MCF 10A (cell line): ENCODE measurements around the gene SLC10A7. TPM values are rescaled to one million over a fixed set of nuclear protein-coding genes. Genes with fewer than 3 reads are reported as not detected.

Experiments used
- BruUV-seq: library from RNA; stranded (reverse); fragments of 400-500 nt; replicated peaks from 2 replicates; lab custom pipeline; 2021; lab: Mats Ljungman, UMichigan
- CTCF ChIA-PET: fragments of 300-600 bp; sonication (Branson Sonifier 250); formaldehyde crosslinking; extraction: SDS; loops from one replicate; lab custom pipeline; 2021; ENCODE audit warnings: antibody characterized with exemption, inconsistent platforms; lab: Yijun Ruan, JAX
- POLR2A ChIA-PET: fragments of 300-600, 350-650 bp; sonication (Branson Sonifier 250); formaldehyde crosslinking; extraction: SDS; loops from one replicate; lab custom pipeline; 2020; ENCODE audit warnings: antibody characterized with exemption, inconsistent platforms; lab: Yijun Ruan, JAX
- DNase-seq: peaks from one replicate; pipeline ENCODE4 v3.0.0-alpha.2; 2018; ENCODE audit not compliant: unreplicated experiment
- H3K27ac Mint-ChIP-seq: one replicate; pipeline ENCODE4 v1.8.0; 2022; ENCODE audit warnings: mild to moderate bottlenecking, low read depth, mixed read lengths; ENCODE audit not compliant: unreplicated experiment
- H3K27me3 Mint-ChIP-seq: one replicate; pipeline ENCODE4 v1.8.0; 2022; ENCODE audit warnings: mixed read lengths; ENCODE audit not compliant: insufficient read depth, unreplicated experiment
- H3K36me3 Mint-ChIP-seq: one replicate; pipeline ENCODE4 v1.8.0; 2022; ENCODE audit warnings: mild to moderate bottlenecking, moderate library complexity, mixed read lengths; ENCODE audit not compliant: insufficient read depth, unreplicated experiment
- H3K4me1 Mint-ChIP-seq: one replicate; pipeline ENCODE4 v1.8.0; 2022; ENCODE audit warnings: mixed read lengths; ENCODE audit not compliant: insufficient read depth, unreplicated experiment
- H3K4me3 Mint-ChIP-seq: one replicate; pipeline ENCODE4 v1.8.0; 2022; ENCODE audit warnings: mild to moderate bottlenecking, moderate library complexity, mixed read lengths; ENCODE audit not compliant: unreplicated experiment
- H3K9me3 Mint-ChIP-seq: one replicate; pipeline ENCODE4 v1.8.0; 2022; ENCODE audit warnings: mixed read lengths; ENCODE audit not compliant: unreplicated experiment
- intact Hi-C: fragments of 100-400 bp; cut with micrococcal nuclease; formaldehyde crosslinking; loops from 2 replicates; pipeline ENCODE4 v1.14.1; 2022
- total RNA-seq: library from RNA; stranded (reverse); gene quantifications from 2 replicates; pipeline ENCODE4 v1.2.3, GENCODE V29; 2022
- TF ChIP-seq, protein P1 (sequence below): fragments of 200-600 bp; IDR thresholded peaks from one replicate; pipeline ENCODE4 v1.8.0; 2022; ENCODE audit warnings: antibody characterized with exemption, mild to moderate bottlenecking; ENCODE audit not compliant: unreplicated experiment

Gene SLC10A7
- total RNA-seq, 1 experiment from 2014 or later, result 23.0 TPM

- Mint-ChIP-seq H3K36me3 (no peaks in the 10 kb centered on the region), H3K27me3 (no peaks in the 10 kb centered on the region), H3K27ac (no peak overlapping the region), H3K4me1 (no peaks in the 10 kb centered on the region), H3K4me3 (no peak overlapping the region), H3K9me3 (no peaks in the 10 kb centered on the region)
- BruUV-seq, result no TSS peak
- TF ChIP-seq, protein P1, sequence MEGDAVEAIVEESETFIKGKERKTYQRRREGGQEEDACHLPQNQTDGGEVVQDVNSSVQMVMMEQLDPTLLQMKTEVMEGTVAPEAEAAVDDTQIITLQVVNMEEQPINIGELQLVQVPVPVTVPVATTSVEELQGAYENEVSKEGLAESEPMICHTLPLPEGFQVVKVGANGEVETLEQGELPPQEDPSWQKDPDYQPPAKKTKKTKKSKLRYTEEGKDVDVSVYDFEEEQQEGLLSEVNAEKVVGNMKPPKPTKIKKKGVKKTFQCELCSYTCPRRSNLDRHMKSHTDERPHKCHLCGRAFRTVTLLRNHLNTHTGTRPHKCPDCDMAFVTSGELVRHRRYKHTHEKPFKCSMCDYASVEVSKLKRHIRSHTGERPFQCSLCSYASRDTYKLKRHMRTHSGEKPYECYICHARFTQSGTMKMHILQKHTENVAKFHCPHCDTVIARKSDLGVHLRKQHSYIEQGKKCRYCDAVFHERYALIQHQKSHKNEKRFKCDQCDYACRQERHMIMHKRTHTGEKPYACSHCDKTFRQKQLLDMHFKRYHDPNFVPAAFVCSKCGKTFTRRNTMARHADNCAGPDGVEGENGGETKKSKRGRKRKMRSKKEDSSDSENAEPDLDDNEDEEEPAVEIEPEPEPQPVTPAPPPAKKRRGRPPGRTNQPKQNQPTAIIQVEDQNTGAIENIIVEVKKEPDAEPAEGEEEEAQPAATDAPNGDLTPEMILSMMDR, result no peak
- CTCF ChIA-PET, result interaction anchor here (0.6 kb wide), 1 partner anchor 596 kb away, joined by 6 read pairs; no protein-coding TSS in a partner anchor
- POLR2A ChIA-PET, result interaction anchor here (0.8 kb wide), 1 partner anchor 381 kb away, joined by 5 read pairs; no protein-coding TSS in a partner anchor
- intact Hi-C loops, result no loop called here
- DNase-seq, result no peak
These were observed 28.4 kb upstream of the SLC10A7 start for GRCh38 chr4:146550161-146550560.

DNA sequence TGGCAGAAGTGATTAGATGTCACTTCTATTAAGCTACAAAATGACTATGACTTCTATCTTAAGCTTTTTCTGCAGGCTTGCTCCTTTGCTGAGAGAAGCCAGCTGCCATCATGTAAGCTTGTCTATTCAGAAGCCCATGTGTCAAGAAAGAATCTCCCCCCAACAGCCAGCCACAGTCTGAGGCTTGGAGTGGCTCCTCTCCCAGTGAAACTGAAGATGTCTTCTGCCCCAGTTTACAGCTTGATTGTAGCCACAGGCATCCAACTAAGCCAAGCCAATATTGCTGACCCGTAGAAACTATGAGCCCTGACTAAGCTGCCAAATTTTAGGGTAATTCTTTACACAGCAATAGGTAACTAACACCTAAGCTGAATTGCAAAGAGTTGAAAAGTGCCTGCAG, 26.7 kb upstream of the SLC10A7 start:
- no peaks in the 10 kb centered on the region for H3K9me3 Mint-ChIP-seq
- intact Hi-C loops, result no loop called here
- ChIA-PET CTCF (interaction anchor here (0.8 to 0.9 kb wide), 2 partner anchors 153 to 347 kb away, joined by 3 read pairs; no protein-coding TSS in a partner anchor), POLR2A (no interaction called here)
- no peak overlapping the region for H3K27ac Mint-ChIP-seq
- H3K4me1 Mint-ChIP-seq, result no peaks in the 10 kb centered on the region
- TF ChIP-seq, protein P1, result no peak
- peaks cover 13% of the 10 kb centered on the region for H3K27me3 Mint-ChIP-seq
- no TSS peak for BruUV-seq
- H3K36me3 Mint-ChIP-seq, result no peaks in the 10 kb centered on the region
- H3K4me3 Mint-ChIP-seq, result no peak overlapping the region
- no peak for DNase-seq

- Mint-ChIP-seq H3K36me3 (peaks cover 6% of the 10 kb centered on the region), H3K4me3 (no peak overlapping the region), H3K9me3 (peaks cover 7% of the 10 kb centered on the region), H3K27ac (no peak overlapping the region), H3K4me1 (no peaks in the 10 kb centered on the region), H3K27me3 (peaks cover 13% of the 10 kb centered on the region)
- BruUV-seq, result no TSS peak
- TF ChIP-seq, protein P1, result peak; percentile 28
- intact Hi-C loops, result loop anchor here (1.0 kb wide), 1 partner anchor 370 kb away; no protein-coding TSS in a partner anchor
- peak; percentile 62 for DNase-seq
- CTCF ChIA-PET, result interaction anchor here (0.6 to 2.0 kb wide), 8 partner anchors 9 to 1815 kb away, joined by 3 to 5 read pairs (median 4); no protein-coding TSS in a partner anchor
- POLR2A ChIA-PET, result interaction anchor here (0.6 to 0.7 kb wide), 2 partner anchors 40 to 103 kb away, joined by 3 read pairs; no protein-coding TSS in a partner anchor
These were observed 23.4 kb upstream of the SLC10A7 start for GRCh38 chr4:146545102-146545501.

DNA sequence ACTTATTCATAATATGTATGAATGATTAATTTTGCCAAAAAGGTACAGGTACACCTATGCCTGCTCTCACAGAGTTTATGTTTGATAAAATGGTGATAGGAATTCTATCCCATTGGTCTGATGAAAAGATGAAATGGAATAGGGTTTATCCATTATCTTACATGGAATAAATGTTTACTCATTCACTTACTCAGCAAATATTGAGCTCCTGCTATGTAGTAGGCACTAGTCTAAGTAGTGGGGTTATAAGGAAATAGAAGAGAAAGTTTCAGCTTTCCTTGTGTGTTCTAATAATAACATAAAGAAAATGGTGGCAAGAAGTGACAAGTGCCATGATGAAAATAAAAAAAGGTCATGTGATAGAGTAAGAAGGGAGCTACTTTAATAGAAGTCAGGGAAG, 12.4 kb upstream of the SLC10A7 start:
- Mint-ChIP-seq H3K36me3 (no peaks in the 10 kb centered on the region), H3K27ac (no peak overlapping the region), H3K27me3 (no peaks in the 10 kb centered on the region), H3K9me3 (no peaks in the 10 kb centered on the region), H3K4me1 (no peaks in the 10 kb centered on the region), H3K4me3 (no peak overlapping the region)
- BruUV-seq, result no TSS peak
- POLR2A ChIA-PET, result no interaction called here
- CTCF ChIA-PET, result interaction anchor here (0.7 to 1.1 kb wide), 2 partner anchors 10 to 12 kb away, joined by 3 to 4 read pairs; no protein-coding TSS in a partner anchor
- DNase-seq, result no peak
- TF ChIP-seq, protein P1, result no peak
- intact Hi-C loops, result no loop called here
